Glomerular endothelial cell (primary cell): ENCODE measurements around the gene MFRP. TPM values are rescaled to one million over a fixed set of nuclear protein-coding genes. Genes with fewer than 3 reads are reported as not detected.

Experiments
- DNase-seq: peaks from one replicate; pipeline ENCODE4 v3.0.0-alpha.2; 2011; ENCODE audit warnings: low read depth, low spot score; ENCODE audit errors: extremely low read depth
- total RNA-seq: library from RNA; depleted of rRNA; stranded (reverse); fragments of >200 nt; gene quantifications from 2 replicates; pipeline ENCODE4 v1.2.3, GENCODE V29; 2015

Gene MFRP
- total RNA-seq, 1 donor from 2014 or later = 0.35 TPM

- no peak for DNase-seq
Measured at GRCh38 chr11:119338965-119339588, 7.4 kb downstream of the MFRP start.

GRCh38 chr11:119338318-119338890, 8.1 kb downstream of the MFRP start:
- no peak for DNase-seq

- no peak for DNase-seq
Measured at GRCh38 chr11:119337581-119338317, 8.8 kb downstream of the MFRP start.

GRCh38 chr11:119336744-119337469, 9.6 kb downstream of the MFRP start:
- DNase-seq = no peak

GRCh38 chr11:119335655-119336543, 10.6 kb downstream of the MFRP start:
- DNase-seq = no peak

GRCh38 chr11:119335091-119335654, 11.3 kb downstream of the MFRP start:
- no peak for DNase-seq

GRCh38 chr11:119334174-119334930, 12.2 kb downstream of the MFRP start, which contains the start of gene RNF26:
Gene RNF26, plus strand, starts transcription at chr11:119334527. Its CDS starts 596 bp downstream, at chr11:119335123.
- peak; percentile 95 for DNase-seq

- no peak for DNase-seq
Measured at GRCh38 chr11:119332111-119332765, 14.3 kb downstream of the MFRP start.

GRCh38 chr11:119330237-119330636, 16.3 kb downstream of the MFRP start:
- no peak for DNase-seq

GRCh38 chr11:119329320-119329719, 17.2 kb downstream of the MFRP start:
- no peak for DNase-seq

GRCh38 chr11:119324189-119324588, 22.3 kb downstream of the MFRP start:
- no peak for DNase-seq

- DNase-seq = no peak
Measured at GRCh38 chr11:119323532-119324033, 22.9 kb downstream of the MFRP start.

- DNase-seq = no peak
Measured at GRCh38 chr11:119322921-119323531, 23.5 kb downstream of the MFRP start.

GRCh38 chr11:119322360-119322739, 24.2 kb downstream of the MFRP start:
- no peak for DNase-seq

- no peak for DNase-seq
Measured at GRCh38 chr11:119320776-119321524, 25.6 kb downstream of the MFRP start.

GRCh38 chr11:119320240-119320775, 26.2 kb downstream of the MFRP start:
- no peak for DNase-seq

GRCh38 chr11:119319700-119320239, 26.7 kb downstream of the MFRP start:
- DNase-seq = no peak
